Kidney (tissue), 14 donors: Measurements from ENCODE around the gene PRDM16. TPM values are rescaled to one million over a fixed set of nuclear protein-coding genes. Genes with fewer than 3 reads are reported as not detected.
A peak's percentile ranks its signal among the peaks of the same experiment; 100 is the strongest.

Experiments used
- DNase-seq, 5 donors: peaks; one replicate each; pipeline ENCODE4 v3.0.0-alpha.2; 2013 to 2020
- FAIRE-seq: peaks from 2 replicates; lab custom pipeline; 2012; peaks lifted over from hg19 to GRCh38; lab: Jason Lieb, UNC
- H3K27ac ChIP-seq, 2 donors: one replicate each; pipeline ENCODE4 v1.7.0; 2013; ENCODE audit warnings: low read depth in 2 of 2, low read length in 2 of 2, inconsistent platforms in 1 of 2
- H3K27me3 ChIP-seq: one replicate; pipeline ENCODE4 v1.7.1; 2013; ENCODE audit warnings: low read length, inconsistent platforms; ENCODE audit not compliant: control insufficient read depth, insufficient read depth
- H3K36me3 ChIP-seq, 3 donors: one replicate each; pipeline versions ENCODE4 v1.7.0 to v1.7.1; 2013; ENCODE audit warnings: low read length in 3 of 3, control low read depth in 1 of 3, inconsistent platforms in 1 of 3; ENCODE audit not compliant: insufficient read depth in 3 of 3, control insufficient read depth in 2 of 3
- H3K4me1 ChIP-seq, 3 donors: one replicate each; pipeline versions ENCODE4 v1.7.0 to v1.7.1; 2013; ENCODE audit warnings: low read length in 3 of 3, inconsistent platforms in 1 of 3, low read depth in 1 of 3; ENCODE audit not compliant: control insufficient read depth in 2 of 3, insufficient read depth in 2 of 3
- H3K4me3 ChIP-seq, 3 donors: one replicate each; pipeline versions ENCODE4 v1.7.0 to v1.8.1; 2013; ENCODE audit warnings: low read length in 3 of 3, control low read depth in 1 of 3, inconsistent platforms in 1 of 3
- H3K9ac ChIP-seq, 3 donors: one replicate each; pipeline versions ENCODE4 v1.7.0 to v1.7.1; 2013; ENCODE audit warnings: low read length in 3 of 3, control low read depth in 1 of 3, inconsistent platforms in 1 of 3
- H3K9me3 ChIP-seq, 3 donors: one replicate each; pipeline versions ENCODE4 v1.7.0 to v1.7.1; 2013; ENCODE audit warnings: low read length in 3 of 3, control low read depth in 1 of 3, inconsistent platforms in 1 of 3; ENCODE audit not compliant: control insufficient read depth in 2 of 3, insufficient read depth in 1 of 3
- CTCF ChIP-seq: IDR thresholded peaks from 3 replicates; pipeline ENCODE4 v1.5.1; 2012; ENCODE audit warnings: mild to moderate bottlenecking, moderate library complexity, borderline replicate concordance; ENCODE audit not compliant: insufficient read depth; ENCODE audit errors: extremely low read depth
- intact Hi-C: fragments of 100-400 bp; cut with DNase I; formaldehyde crosslinking; loops from one replicate; pipeline ENCODE4 v1.11.1; 2022
- polyA plus RNA-seq: library from polyadenylated mRNA; stranded (reverse); fragments of 350-450 nt; fragmentation: Illumina TruSeq; extraction: RNeasy Lipid Tissue Mini Kit (QIAGEN cat#74804); gene quantifications from one replicate; pipeline ENCODE4 v1.2.3, GENCODE V29; 2014; ENCODE audit warnings: low read depth, low replicate concordance; ENCODE audit not compliant: insufficient read depth
- total RNA-seq: library from RNA; stranded (reverse); fragmentation: NEBNext Ultra II Directional; extraction: Animal tissue kit (Norgen Biotek cat#: 25700); gene quantifications from one replicate; pipeline ENCODE4 v1.2.1, GENCODE V29; 2021
- donor health status: control.
- donor health status: control.
- donor health status: control.
- donor health status: control.
- donor health status: control.
- donor health status: DM: yes; HTN: yes; CAD: no.
- donor health status: Normal renal cell carcinoma (clear cell type).

The PRDM16 gene
- total and polyA plus RNA-seq, 2 donors from 2014 or later = 3.0 to 21.9 TPM

DNA sequence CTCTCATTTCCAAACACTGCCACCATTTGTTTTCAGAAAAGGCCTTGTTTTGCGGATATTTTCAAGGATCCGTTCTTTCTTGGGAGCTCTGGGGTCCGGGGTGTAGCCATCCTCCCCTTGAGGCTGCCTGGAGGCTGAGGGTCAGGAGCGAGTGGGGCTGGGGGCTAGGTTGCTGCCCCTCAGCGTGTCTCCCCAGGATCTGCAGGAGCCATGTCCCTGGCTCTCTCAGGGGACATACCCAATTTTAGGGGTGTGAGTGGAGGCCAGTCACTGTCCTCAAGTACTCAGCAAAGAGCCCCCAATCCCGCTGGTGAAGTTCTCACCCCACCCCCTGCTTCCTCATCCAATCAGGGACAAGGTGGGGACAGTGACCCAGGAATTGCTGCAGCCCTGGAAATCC, 15.0 kb upstream of the PRDM16 start:
- no peak for FAIRE-seq
- no peak for TF ChIP-seq CTCF
- no peaks in the 10 kb centered on the region for H3K4me1 ChIP-seq
- intact Hi-C loops = no loop called here
- no peak overlapping the region for H3K27ac ChIP-seq
- no peaks in the 10 kb centered on the region for H3K9me3 ChIP-seq
- H3K36me3 ChIP-seq = no peaks in the 10 kb centered on the region
- H3K9ac ChIP-seq = no peak overlapping the region
- H3K27me3 ChIP-seq = peaks cover 2% of the 10 kb centered on the region
- DNase-seq = peak in 1 of 5 donors; percentile 5
- no peak overlapping the region for H3K4me3 ChIP-seq

DNA sequence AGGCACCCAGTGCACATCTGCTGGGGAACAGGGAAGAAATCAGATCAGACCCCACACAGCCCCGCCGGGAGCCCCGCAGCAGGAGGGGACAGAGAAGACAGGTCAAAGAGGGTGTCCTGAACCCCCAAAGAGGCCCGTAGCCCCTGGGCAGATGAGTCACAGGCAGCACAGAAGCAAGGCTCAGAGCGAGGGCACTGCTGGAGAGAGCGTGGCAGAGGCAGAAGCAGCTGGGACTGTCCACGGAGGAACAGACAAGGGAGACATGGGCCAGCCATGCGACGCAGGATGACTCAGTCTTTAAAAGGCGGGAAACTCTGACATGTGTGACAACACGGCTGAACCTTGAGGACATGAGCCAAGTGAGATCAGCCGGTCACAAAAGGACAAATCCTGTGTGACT, 14.5 kb upstream of the PRDM16 start:
- no peak for TF ChIP-seq CTCF
- peaks cover 2% of the 10 kb centered on the region for H3K27me3 ChIP-seq
- DNase-seq (peak in 2 of 5 donors; percentile 23 to 36), FAIRE-seq (no peak)
- H3K4me1 ChIP-seq = no peaks in the 10 kb centered on the region
- H3K9ac ChIP-seq = no peak overlapping the region
- no peak overlapping the region for H3K27ac ChIP-seq
- no peaks in the 10 kb centered on the region for H3K36me3 ChIP-seq
- H3K4me3 ChIP-seq = no peak overlapping the region
- no peaks in the 10 kb centered on the region for H3K9me3 ChIP-seq
- intact Hi-C loops = no loop called here

DNA sequence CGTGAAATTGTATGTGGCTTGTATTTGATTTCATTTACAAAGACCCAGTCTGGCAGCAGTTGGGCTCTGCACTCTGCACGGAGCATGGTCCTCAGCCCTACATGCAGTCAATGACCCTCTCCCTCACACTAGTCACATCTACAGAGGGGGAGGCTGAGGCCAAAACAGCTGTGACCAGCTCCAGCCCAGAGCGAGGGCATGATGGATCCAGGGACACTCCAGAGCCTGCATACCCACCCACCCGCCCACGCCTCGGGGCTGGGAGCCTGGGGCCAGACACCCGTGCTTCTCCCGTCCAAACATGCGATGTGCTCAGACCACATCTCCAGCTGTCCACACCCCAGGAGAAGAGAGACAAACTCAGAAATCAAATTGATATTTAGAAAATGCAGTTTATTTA, 14.0 kb upstream of the PRDM16 start:
- Histone ChIP-seq H3K27ac (no peak overlapping the region), H3K27me3 (peaks cover 2% of the 10 kb centered on the region), H3K4me1 (no peaks in the 10 kb centered on the region), H3K36me3 (no peaks in the 10 kb centered on the region), H3K9me3 (no peaks in the 10 kb centered on the region), H3K9ac (no peak overlapping the region), H3K4me3 (no peak overlapping the region)
- DNase-seq = peak in 3 of 5 donors; percentile 4 to 38 (median 13)
- no peak for FAIRE-seq
- TF ChIP-seq CTCF = no peak
- intact Hi-C loops = no loop called here

- no peaks in the 10 kb centered on the region for H3K4me1 ChIP-seq
- TF ChIP-seq CTCF = no peak
- H3K9me3 ChIP-seq = no peaks in the 10 kb centered on the region
- no peak overlapping the region for H3K27ac ChIP-seq
- H3K36me3 ChIP-seq = no peaks in the 10 kb centered on the region
- FAIRE-seq (no peak), DNase-seq (peak in 2 of 5 donors; percentile 3 to 18)
- H3K27me3 ChIP-seq = peaks cover 4% of the 10 kb centered on the region
- no peak overlapping the region for H3K9ac ChIP-seq
- no peak overlapping the region for H3K4me3 ChIP-seq
- intact Hi-C loops = no loop called here
Measured at GRCh38 chr1:3056641-3057040, 12.4 kb upstream of the PRDM16 start.
